ENCODE measurements around the gene FBLN1. TPM values are rescaled to one million over a fixed set of nuclear protein-coding genes. Genes with fewer than 3 reads are reported as not detected.
"Not testable (repeated sequence)": the region's sequence is repeated elsewhere in the genome, so short reads cannot be mapped to it uniquely, and the experiment has no call there.

Gene FBLN1
- total and polyA plus RNA-seq, 2 of the 13 experiments (the other 11 are each of a cell fraction or from before 2014, with no cell fraction given), result 37.3 to 103 TPM

DNA sequence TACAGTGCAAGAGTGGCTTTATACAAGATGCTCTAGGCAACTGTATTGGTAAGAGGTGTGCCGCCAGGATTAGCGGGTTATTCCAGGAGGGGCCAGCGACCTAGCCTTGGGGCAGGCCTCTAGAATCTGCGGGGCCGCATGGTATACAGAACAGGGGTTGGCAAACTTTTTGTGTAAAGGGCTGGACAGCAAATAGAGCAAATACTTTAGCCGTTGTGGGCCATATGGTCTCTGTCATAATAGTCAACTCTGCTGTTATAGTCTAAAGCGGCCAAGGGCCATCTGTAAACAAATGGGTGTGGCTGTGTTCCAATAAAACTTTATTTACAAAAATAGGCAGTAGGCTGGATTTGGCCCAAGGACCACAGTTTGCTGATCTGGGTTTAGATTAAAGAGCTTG, 32.6 kb downstream of the FBLN1 start:
- peaks cover 15 to 56% of the 10 kb centered on the region in 2 experiments for H3K36me3 ChIP-seq (replicated peaks in 1 of 2; ENCODE audit: control insufficient read depth in 1 of 2, insufficient read depth in 2 of 2, low read length in 2 of 2)
- TF ChIP-seq, protein P1, sequence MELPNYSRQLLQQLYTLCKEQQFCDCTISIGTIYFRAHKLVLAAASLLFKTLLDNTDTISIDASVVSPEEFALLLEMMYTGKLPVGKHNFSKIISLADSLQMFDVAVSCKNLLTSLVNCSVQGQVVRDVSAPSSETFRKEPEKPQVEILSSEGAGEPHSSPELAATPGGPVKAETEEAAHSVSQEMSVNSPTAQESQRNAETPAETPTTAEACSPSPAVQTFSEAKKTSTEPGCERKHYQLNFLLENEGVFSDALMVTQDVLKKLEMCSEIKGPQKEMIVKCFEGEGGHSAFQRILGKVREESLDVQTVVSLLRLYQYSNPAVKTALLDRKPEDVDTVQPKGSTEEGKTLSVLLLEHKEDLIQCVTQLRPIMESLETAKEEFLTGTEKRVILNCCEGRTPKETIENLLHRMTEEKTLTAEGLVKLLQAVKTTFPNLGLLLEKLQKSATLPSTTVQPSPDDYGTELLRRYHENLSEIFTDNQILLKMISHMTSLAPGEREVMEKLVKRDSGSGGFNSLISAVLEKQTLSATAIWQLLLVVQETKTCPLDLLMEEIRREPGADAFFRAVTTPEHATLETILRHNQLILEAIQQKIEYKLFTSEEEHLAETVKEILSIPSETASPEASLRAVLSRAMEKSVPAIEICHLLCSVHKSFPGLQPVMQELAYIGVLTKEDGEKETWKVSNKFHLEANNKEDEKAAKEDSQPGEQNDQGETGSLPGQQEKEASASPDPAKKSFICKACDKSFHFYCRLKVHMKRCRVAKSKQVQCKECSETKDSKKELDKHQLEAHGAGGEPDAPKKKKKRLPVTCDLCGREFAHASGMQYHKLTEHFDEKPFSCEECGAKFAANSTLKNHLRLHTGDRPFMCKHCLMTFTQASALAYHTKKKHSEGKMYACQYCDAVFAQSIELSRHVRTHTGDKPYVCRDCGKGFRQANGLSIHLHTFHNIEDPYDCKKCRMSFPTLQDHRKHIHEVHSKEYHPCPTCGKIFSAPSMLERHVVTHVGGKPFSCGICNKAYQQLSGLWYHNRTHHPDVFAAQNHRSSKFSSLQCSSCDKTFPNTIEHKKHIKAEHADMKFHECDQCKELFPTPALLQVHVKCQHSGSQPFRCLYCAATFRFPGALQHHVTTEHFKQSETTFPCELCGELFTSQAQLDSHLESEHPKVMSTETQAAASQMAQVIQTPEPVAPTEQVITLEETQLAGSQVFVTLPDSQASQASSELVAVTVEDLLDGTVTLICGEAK (IDR thresholded peaks at IDR 0.05), result peak; percentile 29; the same call in 1 of the 2 replicates
- TF ChIP-seq, protein P1 (CRISPR knock-in tag; IDR thresholded peaks at IDR 0.05), result peak; percentile 92
- TF ChIP-seq TBL1XR1 (IDR thresholded peaks at IDR 0.05; ENCODE audit: borderline replicate concordance, low read length, partially characterized antibody), result no peak
- H3K79me2 ChIP-seq (ENCODE audit: insufficient read depth, low read length), result no peaks in the 10 kb centered on the region
- no peak for ATAC-seq
- no peak for FAIRE-seq
- H3K4me3 ChIP-seq (replicated peaks in 1 of 3; ENCODE audit: insufficient read depth in 1 of 3, low read depth in 2 of 3, low read length in 3 of 3), result no peak overlapping the region
- no peak for DNase-seq (ENCODE audit: low spot score)
- no peak overlapping the region for H3K4me2 ChIP-seq (ENCODE audit: low read depth, low read length)
- H4K20me1 ChIP-seq (ENCODE audit: insufficient read depth, low read length), result no peaks in the 10 kb centered on the region
- no peaks in the 10 kb centered on the region for H3K27me3 ChIP-seq (ENCODE audit: control insufficient read depth in 1 of 2, insufficient read depth in 2 of 2, low read length in 2 of 2)
- H3K4me1 ChIP-seq (ENCODE audit: insufficient read depth, low read length), result no peaks in the 10 kb centered on the region
- H3K27ac ChIP-seq (ENCODE audit: extremely low read length, insufficient read depth, low read length), result no peak overlapping the region
- no TSS peak for BruUV-seq (replicated peaks)
- no peaks in the 10 kb centered on the region for H3K9me3 ChIP-seq (ENCODE audit: low read length)
- H3K9ac ChIP-seq (ENCODE audit: insufficient read depth, low read depth, low read length), result no peak overlapping the region
- WGBS (ENCODE audit: low lambda C conversion rate), result 93% methylated on average over 3 of the region's 7 CpGs
- POLR2A ChIA-PET, result no interaction called here
- in situ Hi-C loops (cut with HindIII; ENCODE audit: extremely low pct_ligation_motif_present, low pct_unique_long_range_greater_than_20kb) (no loop called here), intact Hi-C loops (cut with micrococcal nuclease; ENCODE audit: unreplicated experiment) (no loop called here)
- H2AFZ ChIP-seq (ENCODE audit: low read length), result no peak overlapping the region
- CTCF ChIA-PET (ENCODE audit: low intra/inter-chr PET ratio, low total read pairs), result no interaction called here

- BruUV-seq (replicated peaks); CTCF ChIA-PET (ENCODE audit: low intra/inter-chr PET ratio, low total read pairs): not testable (repeated sequence)
These were observed 33.2 kb downstream of the FBLN1 start for GRCh38 chr22:45535835-45536234.

More at GRCh38 chr22:45535835-45536234, 33.2 kb downstream of the FBLN1 start:
- H3K27me3 ChIP-seq (ENCODE audit: control insufficient read depth in 1 of 2, insufficient read depth in 2 of 2, low read length in 2 of 2); POLR2A ChIA-PET; FAIRE-seq; H3K9ac ChIP-seq (ENCODE audit: insufficient read depth, low read depth, low read length); H3K27ac ChIP-seq (ENCODE audit: extremely low read length, insufficient read depth, low read length); H3K4me1 ChIP-seq (ENCODE audit: insufficient read depth, low read length); H4K20me1 ChIP-seq (ENCODE audit: insufficient read depth, low read length); intact Hi-C loops (cut with micrococcal nuclease; ENCODE audit: unreplicated experiment); DNase-seq (ENCODE audit: low spot score); ATAC-seq; H2AFZ ChIP-seq (ENCODE audit: low read length); H3K79me2 ChIP-seq (ENCODE audit: insufficient read depth, low read length); in situ Hi-C loops (cut with HindIII; ENCODE audit: extremely low pct_ligation_motif_present, low pct_unique_long_range_greater_than_20kb); H3K4me2 ChIP-seq (ENCODE audit: low read depth, low read length); H3K9me3 ChIP-seq (ENCODE audit: low read length); H3K4me3 ChIP-seq (replicated peaks in 1 of 3; ENCODE audit: insufficient read depth in 1 of 3, low read depth in 2 of 3, low read length in 3 of 3): not testable (repeated sequence)
- WGBS (ENCODE audit: low lambda C conversion rate), result over 99% methylated on average over 6 of the region's 6 CpGs
- peaks cover 15 to 57% of the 10 kb centered on the region in 2 experiments for H3K36me3 ChIP-seq (replicated peaks in 1 of 2; ENCODE audit: control insufficient read depth in 1 of 2, insufficient read depth in 2 of 2, low read length in 2 of 2)

All from HepG2 (cell line).